GM18507 (cell line): ENCODE measurements around the gene RYR3.
"Not testable (repeated sequence)": the region's sequence is repeated elsewhere in the genome, so short reads cannot be mapped to it uniquely, and the experiment has no call there.

Experiments used
- DNase-seq: peaks from one replicate; pipeline ENCODE4 v3.0.0; 2011; ENCODE audit warnings: low read depth; ENCODE audit not compliant: insufficient read length; ENCODE audit errors: extremely low spot score
- FAIRE-seq: peaks from 2 replicates; lab custom pipeline; 2011; peaks lifted over from hg19 to GRCh38; lab: Jason Lieb, UNC

The RYR3 gene

DNA sequence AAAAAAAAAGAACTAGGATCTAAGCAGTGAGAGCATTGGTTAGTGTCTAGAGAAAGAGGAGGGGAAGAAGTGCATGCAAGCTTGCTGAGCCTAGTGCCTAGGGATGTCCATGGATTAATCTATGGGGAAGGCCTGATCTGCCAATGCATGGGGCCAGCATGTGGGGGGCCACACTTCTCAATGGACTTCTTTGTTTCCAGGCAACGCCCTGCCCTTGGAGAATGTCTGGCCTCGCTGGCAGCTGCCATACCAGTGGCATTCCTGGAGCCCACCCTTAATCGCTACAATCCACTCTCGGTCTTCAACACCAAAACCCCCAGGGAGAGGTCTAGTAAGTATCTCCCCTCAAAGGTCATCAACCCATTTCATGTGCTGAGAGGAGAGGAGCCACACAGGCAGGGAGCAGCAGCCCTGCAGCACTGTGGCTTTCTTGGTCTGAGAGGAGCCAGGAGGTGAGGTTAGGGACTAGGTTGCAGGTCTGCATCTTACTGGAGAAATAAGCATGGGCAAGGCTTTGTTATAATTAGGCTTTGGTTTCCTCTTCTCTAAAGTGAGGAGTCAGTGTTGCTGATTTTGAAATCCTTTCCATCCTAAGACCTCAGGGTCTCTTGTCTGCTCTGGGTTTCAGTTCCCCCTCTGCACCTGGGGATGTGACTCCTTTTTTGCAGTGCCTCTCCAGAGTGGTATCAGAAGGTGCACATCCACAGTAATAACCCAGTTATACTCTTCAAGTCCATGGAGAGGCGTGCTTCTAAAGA, 469.4 kb downstream of the RYR3 start:
- FAIRE-seq: no peak
- no peak for DNase-seq

DNA sequence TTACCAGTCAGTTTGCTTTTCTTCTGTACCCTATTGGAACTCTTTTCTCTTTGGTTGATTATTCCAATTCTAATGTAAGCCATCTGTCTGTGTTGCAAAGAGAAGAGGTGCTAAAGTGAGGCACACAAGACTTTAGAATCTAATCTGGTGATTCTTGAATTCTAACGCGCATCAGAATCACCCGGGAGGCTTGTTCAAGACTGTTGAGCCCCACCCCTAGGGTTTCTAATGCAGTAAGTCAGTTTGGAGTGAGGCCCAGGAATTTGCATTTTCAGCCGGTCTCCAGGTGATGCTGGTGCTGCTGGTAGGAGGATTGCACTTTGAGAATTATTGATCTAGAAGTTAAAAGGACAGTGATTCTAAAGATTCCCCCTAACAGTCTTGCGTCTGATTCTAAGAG, 472.2 kb downstream of the RYR3 start:
- no peak for DNase-seq
- no peak for FAIRE-seq

DNA sequence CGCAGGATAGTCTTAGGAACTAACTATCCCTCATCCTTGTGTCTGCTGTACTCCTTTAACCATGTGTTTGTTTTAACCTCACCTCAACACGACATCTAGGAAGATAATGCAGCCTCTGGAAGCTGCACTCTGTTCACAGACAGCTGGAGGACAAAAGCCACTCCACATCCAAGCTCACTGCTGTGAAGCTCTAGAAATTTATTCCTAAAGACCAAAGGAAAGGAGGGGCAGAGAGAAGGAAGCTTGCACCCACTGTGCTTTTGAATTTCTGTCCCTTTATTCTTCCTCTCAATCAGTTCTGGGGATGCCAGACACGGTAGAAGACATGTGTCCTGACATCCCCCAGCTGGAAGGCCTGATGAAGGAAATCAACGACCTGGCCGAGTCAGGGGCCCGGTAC, 474.6 kb downstream of the RYR3 start:
- DNase-seq (no peak), FAIRE-seq (no peak)

DNA sequence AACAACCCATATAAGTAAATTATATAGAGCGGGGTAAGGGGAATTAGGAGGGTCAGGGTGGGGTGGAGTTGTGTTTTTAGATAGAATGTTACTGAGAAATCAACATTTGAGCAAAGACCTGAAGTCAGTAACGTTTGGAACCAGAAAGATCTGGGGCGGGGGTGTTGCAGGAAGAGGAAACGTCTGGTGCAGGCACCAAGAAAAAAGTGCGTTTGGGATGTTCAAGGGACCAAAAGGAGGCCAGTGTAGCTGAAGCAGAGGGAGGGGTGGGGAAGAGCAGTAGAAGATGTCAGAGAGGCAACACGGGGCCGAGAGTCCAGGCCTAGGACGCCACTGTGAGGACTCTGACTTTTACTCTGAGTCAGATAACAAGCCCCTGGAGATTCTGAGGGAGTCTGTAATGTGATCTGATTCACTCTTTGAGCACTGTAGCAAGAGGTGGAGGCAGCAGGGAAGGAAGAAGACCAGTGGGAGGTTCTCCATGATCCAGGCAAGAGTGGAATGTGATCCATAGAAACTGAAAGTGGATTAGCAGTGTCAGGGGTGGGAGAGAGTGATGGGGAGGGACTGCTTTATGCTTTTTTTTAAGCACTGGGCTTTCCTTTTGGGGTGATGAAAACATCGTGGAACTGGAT, 478.3 kb downstream of the RYR3 start:
- FAIRE-seq: no peak
- DNase-seq: no peak

DNA sequence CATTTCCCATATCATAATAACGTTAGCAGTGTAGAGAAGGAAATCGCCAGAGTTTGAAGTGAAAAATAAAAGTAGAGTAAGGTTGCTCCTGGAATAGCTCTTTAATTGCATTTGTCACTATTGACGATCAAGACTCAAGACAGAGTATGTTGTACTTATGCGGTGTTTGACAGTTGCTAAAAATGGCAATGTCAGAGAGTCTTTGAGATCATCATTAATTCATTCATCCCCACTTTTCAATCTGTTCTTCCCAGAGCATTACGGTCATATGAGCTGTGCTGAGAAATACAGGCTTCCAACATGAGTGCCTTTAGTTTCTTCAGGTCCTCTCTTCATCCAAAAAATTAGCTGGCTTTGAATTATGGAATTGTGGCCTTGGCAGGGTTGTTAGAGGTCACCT, 483.7 kb downstream of the RYR3 start:
- no peak for DNase-seq
- no peak for FAIRE-seq

DNA sequence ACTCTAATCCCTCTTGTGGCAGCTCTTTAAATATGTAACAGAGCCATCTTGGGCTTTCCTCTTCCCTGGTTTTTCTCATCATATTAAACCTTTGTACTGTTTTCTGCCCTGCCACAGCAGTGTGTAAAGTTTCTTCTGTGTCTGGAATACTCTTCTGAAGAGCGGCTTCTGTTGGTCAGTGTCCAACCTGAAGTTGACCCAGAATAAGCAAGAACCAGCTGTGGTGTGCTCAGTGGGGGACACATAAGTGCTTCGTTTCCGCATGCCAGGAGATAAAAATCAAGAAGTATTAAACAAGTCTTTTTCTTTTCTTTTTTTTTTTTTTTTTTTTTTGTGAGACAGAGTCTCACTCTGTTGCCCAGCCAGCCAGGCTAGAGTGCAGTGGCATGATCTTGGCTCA, 484.3 kb downstream of the RYR3 start:
- FAIRE-seq (no peak), DNase-seq (no peak)

DNA sequence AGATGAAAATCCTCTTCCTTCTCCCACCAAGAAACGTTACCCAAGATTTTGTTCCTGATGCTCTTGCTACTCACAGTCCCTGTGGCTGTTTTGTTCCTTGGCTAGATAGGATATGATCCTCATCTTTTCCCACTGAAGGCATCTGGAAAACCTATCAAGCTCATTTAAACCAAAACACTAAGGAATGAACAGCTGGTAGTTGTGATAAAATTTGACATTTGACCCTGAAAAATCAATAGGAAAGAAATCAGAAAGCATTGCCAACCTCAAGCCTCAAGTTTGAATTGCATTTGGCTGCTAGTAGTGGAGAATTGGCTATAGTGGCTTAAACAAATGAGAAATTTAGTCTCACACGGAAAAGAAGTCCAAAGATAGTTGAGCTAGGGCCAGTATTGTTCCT, 486.9 kb downstream of the RYR3 start:
- no peak for FAIRE-seq
- no peak for DNase-seq

DNA sequence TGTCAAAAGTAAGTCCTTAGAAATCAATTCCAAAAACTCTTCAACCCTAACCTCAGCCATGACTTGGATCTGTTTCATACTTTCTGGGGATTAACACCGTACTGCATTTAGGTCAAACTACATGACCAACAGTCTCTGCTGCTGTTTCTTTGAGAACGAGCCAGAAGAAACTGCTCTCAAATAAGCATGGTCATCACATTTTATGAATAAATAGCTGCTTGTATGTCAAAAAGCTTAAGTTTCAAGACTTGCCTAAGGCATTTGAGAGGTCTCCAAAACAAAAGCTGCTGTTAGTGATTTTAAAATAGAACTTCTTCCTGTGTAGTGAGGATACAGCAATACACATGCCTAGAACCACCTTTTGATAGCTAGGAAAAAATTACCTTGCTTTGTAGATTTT, 491.2 kb downstream of the RYR3 start:
- FAIRE-seq (no peak), DNase-seq (no peak)

DNA sequence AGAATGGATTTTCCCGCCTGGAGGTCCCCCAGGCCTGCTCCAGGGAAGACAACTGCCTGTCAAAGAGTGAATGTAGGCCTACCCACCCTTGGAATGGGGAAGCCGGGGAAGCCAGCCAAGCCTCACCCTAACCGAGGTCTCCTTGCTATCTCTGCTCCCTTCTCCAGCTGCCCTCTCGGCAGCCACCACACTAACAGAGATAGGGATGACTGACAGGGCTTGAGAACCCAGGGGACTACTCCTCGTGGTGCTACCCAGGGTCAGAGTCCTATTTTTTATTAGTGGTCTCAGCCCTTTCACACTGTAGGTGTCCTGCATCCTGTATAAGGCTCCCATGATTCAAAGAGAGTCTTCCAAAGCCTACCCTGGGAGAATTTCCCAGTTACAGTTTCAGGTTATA, 496.9 kb downstream of the RYR3 start:
- no peak for DNase-seq
- FAIRE-seq: no peak

DNA sequence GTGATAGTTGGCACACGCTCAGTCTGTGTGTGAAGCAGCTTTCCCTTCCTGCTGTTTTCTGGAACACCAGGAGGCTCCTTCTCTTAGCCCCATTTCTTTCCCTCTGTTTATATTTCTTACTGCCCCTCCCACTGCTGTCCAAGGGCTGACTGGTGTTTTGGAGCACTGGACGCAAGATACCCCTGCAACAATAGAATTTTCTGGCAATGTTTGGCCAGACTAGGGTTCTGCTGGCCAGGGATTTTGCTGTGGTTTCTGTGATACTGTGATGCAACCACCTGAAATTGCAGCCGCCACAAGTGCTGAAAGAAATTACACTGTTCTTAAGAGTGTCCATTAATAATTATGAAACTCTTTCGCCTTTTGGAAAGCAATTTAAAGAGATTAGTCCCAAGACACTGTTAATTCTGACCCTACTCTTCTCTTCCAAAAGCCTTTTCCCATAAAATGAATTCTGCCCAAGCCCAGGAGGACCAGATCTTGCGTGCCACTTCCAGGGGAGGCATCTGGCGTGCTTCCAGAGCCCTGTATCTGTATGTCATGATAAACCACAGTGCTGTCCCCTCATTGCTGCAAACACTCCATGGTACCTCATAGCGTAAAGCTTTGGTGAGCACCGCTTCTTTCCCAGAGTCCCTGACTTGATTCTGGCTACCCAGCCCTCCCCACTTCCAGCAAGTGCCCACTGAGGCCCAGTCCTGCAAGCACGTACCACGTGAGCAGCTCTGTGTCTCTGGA, 498.1 kb downstream of the RYR3 start:
- no peak for FAIRE-seq
- no peak for DNase-seq

DNA sequence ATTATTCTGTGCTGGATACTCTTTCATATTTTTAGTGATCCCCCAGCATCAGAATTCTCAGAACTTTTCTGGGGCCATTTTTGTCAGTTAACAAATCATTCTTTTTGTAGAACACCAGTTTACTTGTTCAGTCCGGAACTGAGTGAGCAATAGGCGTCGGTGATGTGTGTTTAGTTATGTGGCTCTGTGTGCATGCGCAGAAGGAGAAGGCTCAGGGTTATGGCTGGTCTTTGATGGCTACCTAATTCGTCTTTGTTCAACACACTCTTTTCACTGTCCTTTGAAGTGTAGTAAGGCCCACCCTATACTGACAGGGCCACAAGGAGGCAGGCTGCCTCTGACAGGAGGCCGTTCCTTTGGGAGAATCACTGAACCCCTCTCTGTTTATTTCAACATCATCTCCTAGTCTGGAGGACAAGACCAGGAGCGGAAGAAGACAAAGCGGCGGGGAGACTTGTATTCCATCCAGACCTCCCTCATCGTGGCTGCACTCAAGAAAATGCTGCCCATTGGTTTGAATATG, 499.4 kb downstream of the RYR3 start:
- DNase-seq: no peak

DNA sequence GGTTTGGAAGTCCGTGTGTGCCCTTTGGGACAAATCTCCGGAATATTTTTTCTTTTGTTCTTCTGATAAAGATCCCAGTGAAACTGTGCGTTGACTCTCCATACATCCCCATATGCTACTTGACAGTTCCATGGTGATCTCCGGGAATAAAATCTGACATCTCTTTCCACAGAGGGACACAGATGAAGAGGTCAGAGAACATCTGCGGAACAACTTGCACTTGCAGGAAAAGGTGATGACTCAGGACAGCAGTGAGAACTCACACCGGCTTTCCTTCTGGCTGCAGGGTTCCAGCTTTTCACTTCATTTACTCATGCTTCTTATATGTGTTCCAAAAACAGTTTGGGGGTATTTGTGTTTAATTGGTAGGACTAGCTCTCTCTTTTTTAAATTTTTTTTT, 500.0 kb downstream of the RYR3 start:
- no peak for DNase-seq
- FAIRE-seq: no peak

More for the DNA sequence above, 499.4 kb downstream of the RYR3 start:
- FAIRE-seq: no peak

DNA sequence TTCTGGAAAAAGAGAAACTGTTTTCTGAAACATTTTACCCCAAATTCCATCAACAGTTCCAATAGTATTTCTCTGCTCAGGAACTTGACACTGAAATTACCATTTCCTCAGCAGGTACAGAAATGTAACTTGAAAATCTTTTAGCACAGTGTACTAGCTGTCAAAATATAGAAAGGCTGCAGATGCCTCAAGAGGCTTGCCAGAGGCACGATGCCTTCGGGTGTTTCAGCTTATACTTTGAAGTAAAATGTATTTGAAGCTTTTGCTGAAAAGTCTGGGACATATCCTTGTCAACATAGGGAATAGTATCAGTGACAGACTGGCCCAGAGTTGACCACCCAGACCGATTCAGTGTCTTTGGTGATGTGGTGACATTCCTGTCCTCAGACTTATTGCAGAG, 503.1 kb downstream of the RYR3 start:
- DNase-seq (no peak), FAIRE-seq (no peak)

DNA sequence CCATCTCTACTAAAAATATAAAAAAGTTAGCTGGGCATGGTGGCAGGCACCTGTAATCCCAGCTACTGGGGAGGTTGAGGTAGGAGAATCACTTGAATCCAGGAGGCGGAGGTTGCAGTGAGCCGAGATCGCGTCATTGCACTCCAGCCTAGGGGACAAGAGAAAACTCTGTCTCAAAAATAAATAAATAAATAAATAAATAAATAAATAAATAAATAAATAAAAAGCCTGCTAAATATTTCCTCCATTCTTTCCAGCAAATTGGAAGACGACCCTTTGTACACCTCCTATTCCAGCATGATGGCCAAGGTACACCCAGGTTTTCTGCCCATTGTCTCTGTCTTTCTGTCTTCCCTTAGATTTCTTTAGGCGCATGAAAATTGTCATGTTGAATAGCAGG, 508.7 kb downstream of the RYR3 start:
- not testable (repeated sequence) for FAIRE-seq, DNase-seq

DNA sequence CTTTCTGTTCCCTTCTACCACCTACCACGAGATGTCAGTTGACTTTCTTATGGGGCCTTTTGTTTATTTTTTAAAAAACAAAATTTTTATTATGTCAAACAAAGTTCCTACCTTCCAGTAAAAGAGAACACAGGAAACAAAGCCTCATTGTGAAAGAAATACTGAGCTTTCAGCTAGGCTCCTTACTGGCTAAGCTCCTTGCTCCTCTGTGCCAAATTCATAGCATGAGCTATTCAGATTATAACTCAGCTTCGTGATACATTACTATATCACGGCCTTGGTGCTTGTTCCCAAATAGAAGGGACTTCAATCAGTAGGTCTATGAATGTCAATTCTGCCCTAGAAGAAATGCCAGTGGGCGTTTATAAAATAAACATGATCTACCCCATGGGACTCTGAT, 511.7 kb downstream of the RYR3 start:
- FAIRE-seq: no peak
- no peak for DNase-seq

DNA sequence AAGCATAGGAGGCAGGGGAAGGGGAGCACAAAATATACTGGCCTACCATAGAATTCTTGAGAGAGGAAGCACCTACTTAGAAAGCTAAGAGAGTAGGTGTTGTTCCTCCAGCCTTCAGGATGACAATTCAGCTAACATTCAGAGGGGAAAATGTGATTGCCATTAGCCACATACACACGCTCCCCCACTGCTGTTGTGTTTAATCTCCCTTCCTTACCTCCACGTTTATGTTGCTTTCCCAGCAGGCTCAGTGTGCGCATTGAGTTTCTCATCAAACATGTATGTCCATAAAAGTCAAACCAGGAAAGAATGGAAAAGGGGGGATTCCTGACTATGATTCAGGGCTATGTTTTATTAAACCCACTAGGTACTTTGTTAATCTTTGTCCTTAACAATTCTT, 512.4 kb downstream of the RYR3 start:
- FAIRE-seq (no peak), DNase-seq (no peak)

DNA sequence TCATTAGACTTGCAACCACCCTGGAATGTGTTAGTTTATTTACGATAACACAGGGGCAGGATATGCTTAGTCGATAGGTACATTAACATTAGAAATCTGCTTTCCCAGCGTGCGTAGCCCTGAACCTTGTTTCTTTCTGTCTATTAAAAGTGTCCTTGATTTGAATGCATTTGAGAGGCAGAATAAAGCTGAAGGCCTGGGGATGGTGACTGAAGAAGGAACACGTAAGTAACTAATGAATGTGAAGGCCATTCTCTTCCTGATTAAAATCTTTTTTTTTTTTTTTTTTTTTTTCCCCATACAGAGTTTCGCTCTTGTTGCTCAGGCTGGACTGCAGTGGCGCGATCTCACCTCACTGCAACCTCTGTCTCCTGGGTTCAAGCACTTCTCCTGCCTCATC, 514.7 kb downstream of the RYR3 start:
- FAIRE-seq (no peak), DNase-seq (no peak)

DNA sequence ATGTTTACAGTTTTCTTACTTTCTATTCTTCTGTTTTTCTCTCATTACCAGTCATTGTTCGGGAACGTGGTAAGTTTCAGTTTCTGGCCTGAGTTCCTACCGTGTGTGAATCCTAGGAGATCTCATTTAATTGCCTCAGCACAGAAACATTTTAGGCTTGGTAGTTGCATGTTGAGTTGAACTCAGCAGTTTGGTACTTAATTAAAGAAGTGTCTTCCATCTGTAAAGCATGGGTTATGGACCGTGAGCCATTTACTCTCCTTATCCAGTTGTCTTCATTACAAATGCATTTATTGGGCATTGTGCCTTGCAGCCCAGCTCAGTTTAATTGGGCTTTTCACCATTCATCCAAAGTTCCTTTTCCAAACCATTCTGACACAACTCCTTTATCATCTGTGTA, 515.4 kb downstream of the RYR3 start:
- FAIRE-seq: no peak
- DNase-seq: no peak

DNA sequence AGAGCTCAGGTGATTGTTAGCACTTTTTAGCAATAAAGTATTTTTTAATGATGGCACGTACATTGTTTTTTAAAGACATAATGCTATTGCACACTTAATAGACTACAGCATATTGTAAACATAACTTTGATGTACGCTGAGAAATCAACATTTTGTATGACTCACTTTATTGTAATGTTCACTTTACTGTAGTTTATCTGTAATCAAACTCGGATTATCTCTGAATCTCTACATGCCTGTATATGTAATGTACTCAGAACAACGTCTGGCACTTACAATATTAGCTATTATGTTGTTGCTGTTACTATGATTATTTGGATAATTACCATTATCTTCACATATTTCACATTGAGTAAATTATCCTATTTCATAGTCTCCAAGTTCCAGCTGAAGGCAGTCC, 519.6 kb downstream of the RYR3 start:
- DNase-seq (no peak), FAIRE-seq (no peak)

DNA sequence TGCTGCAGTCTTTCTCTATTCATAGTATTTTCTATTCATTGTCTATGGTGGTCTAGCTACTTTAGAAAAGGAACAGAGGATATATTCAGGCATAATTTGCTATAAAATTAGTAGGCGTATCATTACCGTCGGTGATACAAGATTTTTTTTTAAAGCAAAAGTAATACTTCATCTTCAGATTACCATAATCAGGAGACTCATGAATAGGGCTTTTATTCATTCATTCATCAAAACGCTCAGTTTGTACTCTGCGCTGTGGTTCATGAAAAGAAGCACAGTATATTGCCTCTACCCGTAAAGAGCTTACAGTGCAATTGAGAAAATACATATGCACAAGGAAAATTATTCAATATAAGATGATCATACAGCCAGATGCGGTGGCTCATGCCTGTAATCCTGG, 520.9 kb downstream of the RYR3 start:
- no peak for DNase-seq
- FAIRE-seq: no peak
